Mesenchymal stem cell (in vitro differentiated cells and primary cell): ENCODE measurements around the gene TENM4.

Experiments used
- DNase-seq: peaks from one replicate; pipeline ENCODE4 v3.0.0-alpha.2; 2013
- H2AFZ ChIP-seq: one replicate; pipeline ENCODE4 v1.6.1; 2013; ENCODE audit warnings: low read depth, mild to moderate bottlenecking, control low read depth, inconsistent platforms, low read length, moderate library complexity
- H2AK5ac ChIP-seq: 2 replicates; pipeline ENCODE4 v1.6.1; 2013; ENCODE audit warnings: low read length, moderate library complexity, mild to moderate bottlenecking, inconsistent platforms; ENCODE audit not compliant: severe bottlenecking
- H2BK120ac ChIP-seq: one replicate; pipeline ENCODE4 v1.6.1; 2013; ENCODE audit warnings: low read depth, mild to moderate bottlenecking, inconsistent platforms, low read length, moderate library complexity
- H2BK12ac ChIP-seq, 2 experiments: one replicate each; pipeline ENCODE4 v1.6.1; 2013; ENCODE audit warnings: inconsistent platforms in 2 of 2, low read length in 2 of 2, mild to moderate bottlenecking in 2 of 2, moderate library complexity in 2 of 2, control low read depth in 1 of 2
- H2BK15ac ChIP-seq: one replicate; pipeline ENCODE4 v1.6.1; 2013; ENCODE audit warnings: mild to moderate bottlenecking, low read depth, inconsistent platforms; ENCODE audit not compliant: poor library complexity, severe bottlenecking
- H2BK5ac ChIP-seq: 2 replicates; pipeline ENCODE4 v1.6.1; 2013; ENCODE audit warnings: low read depth, mild to moderate bottlenecking, low read length, control low read depth, inconsistent platforms; ENCODE audit not compliant: poor library complexity, severe bottlenecking
- H3K14ac ChIP-seq, 2 experiments: one replicate each; pipeline ENCODE4 v1.6.1; 2013; ENCODE audit warnings: inconsistent platforms in 2 of 2, low read length in 2 of 2, control low read depth in 1 of 2, mild to moderate bottlenecking in 1 of 2, moderate library complexity in 1 of 2
- H3K18ac ChIP-seq, 2 experiments: one replicate each; pipeline ENCODE4 v1.6.1; 2013; ENCODE audit warnings: inconsistent platforms in 2 of 2, low read length in 2 of 2, control low read depth in 1 of 2, low read depth in 1 of 2, mild to moderate bottlenecking in 1 of 2
- H3K23ac ChIP-seq, 2 experiments: one replicate each; pipeline ENCODE4 v1.6.1; 2013; ENCODE audit warnings: inconsistent platforms in 2 of 2, low read length in 2 of 2, mild to moderate bottlenecking in 2 of 2, moderate library complexity in 2 of 2, control low read depth in 1 of 2
- H3K27ac ChIP-seq: 2 replicates; pipeline ENCODE4 v1.5.1; 2013; ENCODE audit warnings: mild to moderate bottlenecking, moderate library complexity, low read length, control low read depth, inconsistent platforms; ENCODE audit not compliant: poor library complexity, severe bottlenecking
- H3K27me3 ChIP-seq, 2 experiments: 2 replicates each; pipeline versions ENCODE4 v1.6.1 to v1.7.0; 2013; ENCODE audit warnings: low read length in 2 of 2, mild to moderate bottlenecking in 2 of 2, moderate library complexity in 2 of 2, control low read depth in 1 of 2, inconsistent platforms in 1 of 2; ENCODE audit not compliant: control insufficient read depth in 1 of 2, insufficient read depth in 1 of 2
- H3K36me3 ChIP-seq, 2 experiments: 2 replicates each; pipeline versions ENCODE4 v1.6.1 to v1.7.0; 2013; ENCODE audit warnings: low read length in 2 of 2, control low read depth in 1 of 2, inconsistent platforms in 1 of 2, low read depth in 1 of 2, mild to moderate bottlenecking in 1 of 2; ENCODE audit not compliant: insufficient read depth in 2 of 2, control insufficient read depth in 1 of 2
- H3K4ac ChIP-seq, 2 experiments: one replicate each; pipeline ENCODE4 v1.6.1; 2013; ENCODE audit warnings: inconsistent platforms in 2 of 2, low read length in 2 of 2, mild to moderate bottlenecking in 2 of 2, moderate library complexity in 2 of 2, control low read depth in 1 of 2, low read depth in 1 of 2
- H3K4me1 ChIP-seq: 2 replicates; pipeline ENCODE4 v1.6.1; 2013; ENCODE audit warnings: low read depth, low read length, control low read depth; ENCODE audit not compliant: control insufficient read depth, insufficient read depth
- H3K4me2 ChIP-seq: 2 replicates; pipeline ENCODE4 v1.6.1; 2013; ENCODE audit warnings: low read length, mild to moderate bottlenecking, inconsistent platforms; ENCODE audit not compliant: poor library complexity, severe bottlenecking
- H3K4me3 ChIP-seq, 2 experiments: 2 replicates each; pipeline versions ENCODE4 v1.5.1 to v1.7.0; 2013; ENCODE audit warnings: low read length in 2 of 2, mild to moderate bottlenecking in 2 of 2, control low read depth in 1 of 2, low read depth in 1 of 2; ENCODE audit not compliant: insufficient read depth in 1 of 2
- H3K79me1 ChIP-seq: replicated peaks from 2 replicates; pipeline ENCODE4 v1.6.1; 2013; ENCODE audit warnings: mild to moderate bottlenecking, control low read depth, low read length, inconsistent platforms; ENCODE audit not compliant: poor library complexity, severe bottlenecking
- H3K9ac ChIP-seq: 2 replicates; pipeline ENCODE4 v1.7.0; 2013; ENCODE audit warnings: mild to moderate bottlenecking, low read length, moderate library complexity
- H3K9me3 ChIP-seq: 2 replicates; pipeline ENCODE4 v1.7.0; 2013; ENCODE audit warnings: mild to moderate bottlenecking, low read length; ENCODE audit not compliant: control insufficient read depth
- H4K8ac ChIP-seq: one replicate; pipeline ENCODE4 v1.6.1; 2013; ENCODE audit warnings: inconsistent platforms, mild to moderate bottlenecking, low read length, moderate library complexity
- H4K91ac ChIP-seq: one replicate; pipeline ENCODE4 v1.6.1; 2013; ENCODE audit warnings: mild to moderate bottlenecking, low read length, inconsistent platforms
- WGBS: methylation state at CpG from one replicate; pipeline ENCODE4 v1.1.7; 2013; ENCODE audit warnings: mixed read lengths; 5-methylcytosine and 5-hydroxymethylcytosine counted together

TENM4 gene

GRCh38 chr11:79097246-79097875, 343.5 kb downstream of the TENM4 start:
- H2BK120ac ChIP-seq: no peak overlapping the region
- H2BK12ac ChIP-seq: no peak overlapping the region
- DNase-seq: no peak
- no peak overlapping the region for H3K4ac ChIP-seq
- no peak overlapping the region for H4K91ac ChIP-seq
- no peak overlapping the region for H3K23ac ChIP-seq
- H2BK5ac ChIP-seq: no peak overlapping the region
- no peak overlapping the region for H3K27ac ChIP-seq
- H2BK15ac ChIP-seq: no peak overlapping the region
- no peaks in the 10 kb centered on the region for H3K36me3 ChIP-seq
- H3K79me1 ChIP-seq: no peaks in the 10 kb centered on the region
- peaks cover 8% of the 10 kb centered on the region for H3K9me3 ChIP-seq
- peak overlapping the region; percentile 38 for H2AK5ac ChIP-seq
- 88% methylated on average over 6 of the region's 8 CpGs for WGBS
- no peak overlapping the region for H2AFZ ChIP-seq
- H3K4me2 ChIP-seq: no peak overlapping the region
- no peak overlapping the region for H4K8ac ChIP-seq
- no peak overlapping the region for H3K14ac ChIP-seq
- H3K18ac ChIP-seq: no peak overlapping the region
- no peaks in the 10 kb centered on the region for H3K27me3 ChIP-seq
- peak overlapping the region; percentile 35 for H3K9ac ChIP-seq
- peaks cover 24% of the 10 kb centered on the region for H3K4me1 ChIP-seq
- H3K4me3 ChIP-seq: peak overlapping the region in 1 of 2 experiments; percentile 31

- no peak overlapping the region for H3K4me3 ChIP-seq
- no peaks in the 10 kb centered on the region for H3K36me3 ChIP-seq
- H3K23ac ChIP-seq: no peak overlapping the region
- H3K4me2 ChIP-seq: no peak overlapping the region
- no peak overlapping the region for H2BK12ac ChIP-seq
- no peak overlapping the region for H3K14ac ChIP-seq
- H3K79me1 ChIP-seq: no peaks in the 10 kb centered on the region
- WGBS: 46% methylated on average over 3 of the region's 3 CpGs
- H2BK120ac ChIP-seq: no peak overlapping the region
- peaks cover 31% of the 10 kb centered on the region for H3K4me1 ChIP-seq
- no peak overlapping the region for H2BK15ac ChIP-seq
- peak overlapping the region; percentile 34 for H2AK5ac ChIP-seq
- H3K27ac ChIP-seq: no peak overlapping the region
- DNase-seq: no peak
- no peaks in the 10 kb centered on the region for H3K27me3 ChIP-seq
- H3K9me3 ChIP-seq: peaks cover 8% of the 10 kb centered on the region
- no peak overlapping the region for H3K9ac ChIP-seq
- H2BK5ac ChIP-seq: no peak overlapping the region
- no peak overlapping the region for H4K8ac ChIP-seq
- no peak overlapping the region for H2AFZ ChIP-seq
- H4K91ac ChIP-seq: no peak overlapping the region
- no peak overlapping the region for H3K4ac ChIP-seq
- no peak overlapping the region for H3K18ac ChIP-seq
Observed at GRCh38 chr11:79095424-79095823, 345.4 kb downstream of the TENM4 start.

DNA sequence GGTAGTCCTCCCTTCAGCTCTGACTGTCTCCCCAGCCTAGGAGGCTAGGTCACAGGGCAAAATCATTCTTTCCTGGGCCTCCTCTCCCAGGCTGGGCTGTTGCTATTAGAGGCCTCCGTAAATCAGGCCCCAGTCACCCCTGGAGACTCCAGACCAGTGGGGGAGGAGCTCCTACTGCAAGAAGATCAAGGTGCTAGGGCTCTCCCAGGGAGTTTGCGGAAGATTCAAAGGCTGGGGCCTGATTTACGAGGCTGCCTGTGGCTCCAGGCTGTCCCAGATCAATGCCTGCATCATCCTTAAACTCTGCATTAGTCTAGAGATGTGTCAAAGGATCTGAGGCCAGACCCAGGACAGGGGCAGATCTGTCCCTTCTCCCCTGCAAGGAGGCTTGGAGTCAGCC, 346.2 kb downstream of the TENM4 start:
- H3K4me1 ChIP-seq: peaks cover 32% of the 10 kb centered on the region
- H3K27ac ChIP-seq: no peak overlapping the region
- H3K36me3 ChIP-seq: no peaks in the 10 kb centered on the region
- no peak overlapping the region for H3K4ac ChIP-seq
- H2BK5ac ChIP-seq: no peak overlapping the region
- no peak overlapping the region for H3K18ac ChIP-seq
- no peak overlapping the region for H3K4me2 ChIP-seq
- peaks cover 8% of the 10 kb centered on the region for H3K9me3 ChIP-seq
- H3K27me3 ChIP-seq: no peaks in the 10 kb centered on the region
- H4K8ac ChIP-seq: no peak overlapping the region
- no peak overlapping the region for H3K9ac ChIP-seq
- peak overlapping the region; percentile 66 for H2AK5ac ChIP-seq
- no peak overlapping the region for H2BK120ac ChIP-seq
- H2AFZ ChIP-seq: no peak overlapping the region
- no peaks in the 10 kb centered on the region for H3K79me1 ChIP-seq
- no peak overlapping the region for H2BK12ac ChIP-seq
- H3K4me3 ChIP-seq: no peak overlapping the region
- H3K14ac ChIP-seq: no peak overlapping the region
- 58% methylated on average over 3 of the region's 3 CpGs for WGBS
- no peak for DNase-seq
- no peak overlapping the region for H3K23ac ChIP-seq
- no peak overlapping the region for H4K91ac ChIP-seq
- H2BK15ac ChIP-seq: no peak overlapping the region

DNA sequence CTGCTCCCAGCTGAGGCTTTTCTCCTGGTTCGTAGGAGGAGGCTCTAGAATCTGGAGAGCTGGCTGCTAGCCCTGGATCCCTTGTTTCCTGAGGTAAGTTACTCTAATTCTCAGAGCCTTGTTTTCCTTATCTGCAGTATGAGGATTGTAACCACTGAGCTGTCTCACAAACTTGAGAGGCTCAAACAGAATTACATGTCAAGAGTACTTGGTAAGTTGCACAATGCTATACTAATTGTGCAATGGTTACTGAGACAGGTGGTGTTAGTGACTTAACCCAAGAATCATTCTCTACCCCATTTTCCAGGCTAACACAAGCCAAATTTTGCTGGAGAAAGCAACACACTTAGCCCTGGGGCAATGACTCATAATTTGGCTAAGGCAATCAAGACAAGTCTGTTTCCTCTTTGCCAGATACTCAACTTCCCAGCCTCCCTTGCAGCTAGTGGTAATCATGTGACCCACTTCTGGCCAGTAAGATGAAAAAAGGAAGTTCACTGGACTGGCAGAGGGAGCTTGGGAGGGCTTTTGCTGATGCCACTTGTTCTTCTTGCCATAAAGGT, 348.0 kb downstream of the TENM4 start:
- Histone ChIP-seq H3K9ac (no peak overlapping the region), H4K8ac (no peak overlapping the region), H2BK15ac (no peak overlapping the region), H3K27ac (peak overlapping the region; percentile 15), H3K4me1 (peaks cover 38% of the 10 kb centered on the region), H3K9me3 (peaks cover 8% of the 10 kb centered on the region), H3K79me1 (no peaks in the 10 kb centered on the region), H3K23ac (no peak overlapping the region), H2AK5ac (peak overlapping the region; percentile 57), H2BK5ac (no peak overlapping the region), H3K4me3 (peak overlapping the region in 1 of 2 experiments; percentile 36), H4K91ac (no peak overlapping the region), H3K14ac (no peak overlapping the region), H2AFZ (no peak overlapping the region), H3K4me2 (no peak overlapping the region), H2BK12ac (no peak overlapping the region), H3K36me3 (no peaks in the 10 kb centered on the region), H3K18ac (peak overlapping the region in 1 of 2 experiments; percentile 37), H3K27me3 (no peaks in the 10 kb centered on the region), H3K4ac (no peak overlapping the region), H2BK120ac (no peak overlapping the region)
- DNase-seq: peak; percentile 90
- WGBS: 42% methylated on average over 1 of the region's 1 CpG
